Immature natural killer cell (primary cell): ENCODE measurements around the gene CLDN20. TPM values are rescaled to one million over a fixed set of nuclear protein-coding genes. Genes with fewer than 3 reads are reported as not detected.
A peak's percentile ranks its signal among the peaks of the same experiment; 100 is the strongest.
"Not testable (repeated sequence)": the region's sequence is repeated elsewhere in the genome, so short reads cannot be mapped to it uniquely, and the experiment has no call there.

Experiments
- DNase-seq, 3 donors: peaks; one replicate each; pipeline ENCODE4 v3.0.0; 2022; ENCODE audit warnings: mixed read lengths in 1 of 3
- H3K27ac Mint-ChIP-seq, 6 donors: one replicate each; pipeline ENCODE4 v1.8.0; 2020; ENCODE audit warnings: mixed read lengths in 6 of 6, mild to moderate bottlenecking in 5 of 6, inconsistent platforms in 4 of 6, moderate library complexity in 3 of 6
- H3K27me3 Mint-ChIP-seq, 3 donors: one replicate each; pipeline ENCODE4 v1.8.0; 2020 to 2021; ENCODE audit warnings: low read depth in 3 of 3, mild to moderate bottlenecking in 3 of 3, mixed read lengths in 3 of 3, moderate library complexity in 3 of 3, inconsistent platforms in 1 of 3
- H3K36me3 Mint-ChIP-seq, 3 donors: one replicate each; pipeline ENCODE4 v1.8.0; 2020; ENCODE audit warnings: mixed read lengths in 3 of 3, inconsistent platforms in 2 of 3, mild to moderate bottlenecking in 2 of 3
- H3K4me1 Mint-ChIP-seq, 2 donors: one replicate each; pipeline ENCODE4 v1.8.0; 2020; ENCODE audit warnings: inconsistent platforms in 2 of 2, mild to moderate bottlenecking in 2 of 2, mixed read lengths in 2 of 2, moderate library complexity in 1 of 2
- H3K4me3 Mint-ChIP-seq, 5 donors: one replicate each; pipeline ENCODE4 v1.8.0; 2020; ENCODE audit warnings: mild to moderate bottlenecking in 5 of 5, mixed read lengths in 5 of 5, inconsistent platforms in 3 of 5, moderate library complexity in 3 of 5
- H3K9me3 Mint-ChIP-seq, 6 donors: one replicate each; pipeline ENCODE4 v1.8.0; 2020; ENCODE audit warnings: mild to moderate bottlenecking in 6 of 6, mixed read lengths in 6 of 6, inconsistent platforms in 4 of 6, moderate library complexity in 3 of 6
- polyA plus RNA-seq, 3 donors: library from polyadenylated mRNA; unstranded; fragments of 300-500 nt; fragmentation: Illumina TruSeq; gene quantifications; one replicate each; pipeline ENCODE4 v1.2.3, GENCODE V29; 2021

Gene CLDN20
- polyA plus RNA-seq, 3 donors from 2014 or later: not detected

DNA sequence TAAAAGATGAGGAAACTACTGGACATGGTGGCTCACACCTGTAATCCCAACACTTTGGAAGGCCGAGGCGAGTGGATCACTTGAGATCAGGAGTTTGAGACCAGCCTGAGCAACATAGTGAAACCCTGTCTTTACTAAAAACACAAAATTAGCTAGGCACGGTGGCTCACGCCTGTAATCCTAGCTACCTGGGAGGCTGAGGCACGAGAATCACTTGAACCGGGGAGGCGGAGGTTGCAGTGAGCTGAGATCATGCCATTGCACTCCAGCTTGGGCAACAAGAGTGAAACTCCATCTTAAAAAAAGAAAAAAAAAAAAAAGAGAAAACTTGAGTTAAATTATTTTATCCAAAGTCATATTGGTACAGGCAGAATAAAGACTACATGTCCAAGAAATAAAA is 49.1 kb downstream of the CLDN20 start:
- H3K27me3 Mint-ChIP-seq: not testable (repeated sequence)
- H3K4me1 Mint-ChIP-seq: peaks cover 24 to 41% of the 10 kb centered on the region in 2 donors
- H3K27ac Mint-ChIP-seq: peak overlapping the region in 5 of 6 donors; percentile 46 to 96 (median 59)

GRCh38 chr6:155313602-155314091 is 49.8 kb downstream of the CLDN20 start:
- H3K27me3 Mint-ChIP-seq: peaks cover 5 to 9% (median 7%) of the 10 kb centered on the region in 3 donors
- peak overlapping the region; percentile 80 to 96 (median 94) for H3K27ac Mint-ChIP-seq
- peak in 1 of 3 donors; percentile 6 for DNase-seq
- H3K36me3 Mint-ChIP-seq: peaks cover 0 to 11% (median 5%) of the 10 kb centered on the region in 3 donors
- H3K4me1 Mint-ChIP-seq: peaks cover 24 to 36% of the 10 kb centered on the region in 2 donors
- peak overlapping the region; percentile 88 to 98 (median 96) for H3K4me3 Mint-ChIP-seq
- H3K9me3 Mint-ChIP-seq: no peaks in the 10 kb centered on the region

More for the DNA sequence above, 49.1 kb downstream of the CLDN20 start:
- peaks cover 3 to 11% (median 5%) of the 10 kb centered on the region in 3 donors for H3K36me3 Mint-ChIP-seq
- not testable (repeated sequence) for H3K9me3 Mint-ChIP-seq, DNase-seq
- H3K4me3 Mint-ChIP-seq: peak overlapping the region; percentile 48 to 98 (median 96)

DNA sequence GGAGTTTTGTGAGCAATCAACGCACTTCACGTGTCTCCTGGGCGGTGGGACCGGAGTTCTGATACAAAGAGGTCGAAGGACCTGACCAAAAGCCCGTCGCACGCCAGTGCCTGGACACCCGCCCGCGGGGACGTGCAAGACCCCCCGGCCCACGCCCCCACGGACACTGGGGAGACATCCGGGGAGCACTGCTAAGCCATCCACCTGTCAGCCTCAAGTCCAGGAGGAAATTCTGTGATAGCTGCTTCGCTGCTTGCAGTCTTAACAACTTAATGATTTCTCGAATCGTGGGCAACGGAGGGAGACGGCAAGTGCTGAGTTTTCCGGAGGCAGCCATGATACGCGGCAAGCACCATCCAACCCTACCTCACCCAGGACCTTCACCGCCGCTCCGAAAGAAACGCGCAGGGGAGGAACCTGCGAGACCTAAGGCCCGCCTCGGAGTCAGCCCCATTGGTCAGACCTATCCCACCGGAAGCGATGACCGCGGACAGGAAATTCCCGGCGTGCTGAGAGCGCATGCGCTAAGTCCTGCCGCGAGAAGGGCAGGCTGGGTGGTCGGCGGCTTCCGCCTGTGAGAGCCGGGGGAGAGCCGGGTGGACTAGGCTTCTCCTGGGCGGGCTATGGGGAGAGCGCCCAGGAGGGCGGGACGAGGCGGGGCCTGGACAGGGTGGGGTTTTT is 50.4 kb downstream of the CLDN20 start, which contains the start of gene TFB1M:
TFB1M (minus strand) TSS at position 393 of the 681 bp plus-strand sequence; CDS start at position 337, 56 bp downstream.
- Mint-ChIP-seq H3K27me3 (peaks cover 5 to 11% (median 7%) of the 10 kb centered on the region in 3 donors), H3K4me3 (peak within 1 kb of the TSS; percentile 88 to 98 (median 96)), H3K9me3 (no peaks in the 10 kb centered on the region), H3K27ac (peak within 1 kb of the TSS; percentile 80 to 96 (median 94)), H3K4me1 (peaks cover 22 to 32% of the 10 kb centered on the region in 2 donors), H3K36me3 (peaks cover 0 to 9% (median 2%) of the 10 kb centered on the region in 3 donors)
- peak; percentile 97 to 98 (median 98) for DNase-seq

DNA sequence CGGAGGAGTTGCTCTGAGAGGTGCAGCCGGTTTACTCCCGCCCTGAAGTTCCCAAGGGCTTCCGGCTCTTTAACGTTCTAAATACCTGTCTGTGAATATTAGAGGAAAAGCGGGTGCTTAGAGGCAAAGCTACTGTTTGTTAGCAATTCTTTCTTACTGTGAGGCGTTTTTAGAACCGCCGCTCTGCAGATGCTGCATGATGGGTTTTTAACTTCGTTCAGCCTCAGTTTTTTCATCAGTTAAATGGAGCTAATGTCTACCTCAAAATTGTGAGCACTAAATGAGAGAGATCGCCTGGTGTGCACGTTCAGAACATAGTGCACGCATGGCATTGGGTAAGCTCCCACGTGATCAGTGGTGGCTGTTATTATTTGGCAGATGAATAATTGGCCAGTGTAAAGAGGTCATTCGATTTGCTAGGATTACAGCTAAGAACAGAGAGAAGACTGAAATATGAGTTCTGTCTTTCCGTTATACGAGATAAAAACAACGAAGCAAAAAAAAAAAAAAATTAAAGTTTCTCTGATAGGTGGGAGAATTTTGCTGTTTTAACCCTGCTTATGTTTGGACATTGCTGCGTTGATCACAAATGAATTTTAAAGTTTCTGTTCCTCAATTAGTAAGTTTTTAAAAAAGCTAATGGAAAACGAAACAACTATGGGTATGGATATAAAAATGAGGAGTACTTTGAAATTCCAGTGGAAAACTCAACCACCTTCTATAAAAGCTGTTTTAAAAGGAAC is 51.1 kb downstream of the CLDN20 start:
- Mint-ChIP-seq H3K27me3 (peaks cover 6 to 11% (median 7%) of the 10 kb centered on the region in 3 donors), H3K9me3 (no peaks in the 10 kb centered on the region), H3K4me1 (peaks cover 22 to 30% of the 10 kb centered on the region in 2 donors), H3K4me3 (peak overlapping the region; percentile 88 to 98 (median 96)), H3K27ac (peak overlapping the region; percentile 80 to 96 (median 94)), H3K36me3 (peaks cover 0 to 7% (median 0%) of the 10 kb centered on the region in 3 donors)
- DNase-seq: no peak

GRCh38 chr6:155315516-155315871 is 51.7 kb downstream of the CLDN20 start:
- H3K27me3 Mint-ChIP-seq: peaks cover 7 to 11% (median 8%) of the 10 kb centered on the region in 3 donors
- peaks cover 0 to 3% (median 0%) of the 10 kb centered on the region in 3 donors for H3K36me3 Mint-ChIP-seq
- peak overlapping the region; percentile 88 to 98 (median 96) for H3K4me3 Mint-ChIP-seq
- H3K9me3 Mint-ChIP-seq: no peaks in the 10 kb centered on the region
- no peak for DNase-seq
- H3K4me1 Mint-ChIP-seq: peaks cover 22 to 30% of the 10 kb centered on the region in 2 donors
- H3K27ac Mint-ChIP-seq: peak overlapping the region in 5 of 6 donors; percentile 80 to 96 (median 95)

- H3K4me3 Mint-ChIP-seq: no peak overlapping the region
- no peaks in the 10 kb centered on the region for H3K36me3 Mint-ChIP-seq
- no peak for DNase-seq
- H3K27me3 Mint-ChIP-seq: peaks cover 7 to 13% (median 8%) of the 10 kb centered on the region in 3 donors
- H3K9me3 Mint-ChIP-seq: no peaks in the 10 kb centered on the region
- peaks cover 22 to 30% of the 10 kb centered on the region in 2 donors for H3K4me1 Mint-ChIP-seq
- no peak overlapping the region for H3K27ac Mint-ChIP-seq
Measured at GRCh38 chr6:155316419-155316818, 52.6 kb downstream of the CLDN20 start.

DNA sequence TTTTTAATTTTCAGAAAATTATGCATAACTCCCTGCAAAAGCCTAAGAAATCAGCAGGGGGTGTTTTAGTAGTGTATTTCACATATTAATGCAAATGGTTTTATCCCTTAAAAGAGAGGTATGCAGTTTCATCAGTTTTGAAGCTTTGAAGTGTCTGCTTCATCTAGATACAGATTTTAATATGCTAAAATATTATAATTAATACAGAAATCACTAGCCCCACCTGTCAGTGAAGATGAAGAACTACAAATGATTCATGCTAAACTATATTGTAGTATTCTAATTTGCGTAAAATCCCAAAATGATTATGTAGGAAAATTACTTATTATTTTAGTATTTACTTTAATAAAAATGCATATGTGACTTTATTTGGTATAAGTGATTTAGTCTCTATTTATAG is 53.4 kb downstream of the CLDN20 start:
- Mint-ChIP-seq H3K4me3 (no peak overlapping the region), H3K4me1 (peaks cover 22 to 30% of the 10 kb centered on the region in 2 donors)

GRCh38 chr6:155319902-155320301 is 56.1 kb downstream of the CLDN20 start:
- Mint-ChIP-seq H3K36me3 (no peaks in the 10 kb centered on the region), H3K27me3 (peaks cover 0 to 8% (median 2%) of the 10 kb centered on the region in 3 donors), H3K4me1 (peaks cover 7% of the 10 kb centered on the region in 2 donors), H3K9me3 (no peaks in the 10 kb centered on the region), H3K27ac (no peak overlapping the region), H3K4me3 (no peak overlapping the region)
- no peak for DNase-seq

More for the DNA sequence above, 53.4 kb downstream of the CLDN20 start:
- H3K27me3 Mint-ChIP-seq: peaks cover 7 to 13% (median 8%) of the 10 kb centered on the region in 3 donors
- H3K9me3 Mint-ChIP-seq: no peaks in the 10 kb centered on the region
- DNase-seq: no peak
- no peaks in the 10 kb centered on the region for H3K36me3 Mint-ChIP-seq
- no peak overlapping the region for H3K27ac Mint-ChIP-seq

- no peak for DNase-seq
- H3K27me3 Mint-ChIP-seq: peaks cover 0 to 4% (median 2%) of the 10 kb centered on the region in 3 donors
- H3K36me3 Mint-ChIP-seq: no peaks in the 10 kb centered on the region
- no peak overlapping the region for H3K4me3 Mint-ChIP-seq
- H3K9me3 Mint-ChIP-seq: no peaks in the 10 kb centered on the region
- H3K4me1 Mint-ChIP-seq: peaks cover 2 to 6% of the 10 kb centered on the region in 2 donors
- H3K27ac Mint-ChIP-seq: no peak overlapping the region
Measured at GRCh38 chr6:155324172-155324571, 60.4 kb downstream of the CLDN20 start.

DNA sequence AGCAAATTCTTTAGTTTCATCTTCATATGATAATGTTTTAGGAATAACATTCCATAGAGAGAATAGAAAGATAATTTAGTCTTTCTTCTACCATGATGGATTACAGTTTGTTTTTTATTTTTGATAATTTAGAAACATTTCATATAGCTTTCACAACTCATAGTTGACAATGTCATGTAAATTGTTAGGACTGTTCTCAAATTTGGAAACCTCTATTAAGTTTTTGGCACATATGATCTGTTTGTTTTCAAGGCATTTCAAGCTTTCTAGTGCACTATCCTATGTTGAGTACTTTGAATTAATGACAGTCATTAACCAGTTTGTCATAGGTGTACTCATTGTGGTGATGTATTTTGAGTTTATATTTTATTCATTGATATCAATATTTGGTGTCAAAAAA is 61.2 kb downstream of the CLDN20 start:
- Mint-ChIP-seq H3K27me3 (peaks cover 0 to 4% (median 1%) of the 10 kb centered on the region in 3 donors), H3K4me3 (no peak overlapping the region), H3K9me3 (no peaks in the 10 kb centered on the region), H3K27ac (no peak overlapping the region), H3K36me3 (no peaks in the 10 kb centered on the region), H3K4me1 (peaks cover 2 to 6% of the 10 kb centered on the region in 2 donors)
- DNase-seq: no peak

DNA sequence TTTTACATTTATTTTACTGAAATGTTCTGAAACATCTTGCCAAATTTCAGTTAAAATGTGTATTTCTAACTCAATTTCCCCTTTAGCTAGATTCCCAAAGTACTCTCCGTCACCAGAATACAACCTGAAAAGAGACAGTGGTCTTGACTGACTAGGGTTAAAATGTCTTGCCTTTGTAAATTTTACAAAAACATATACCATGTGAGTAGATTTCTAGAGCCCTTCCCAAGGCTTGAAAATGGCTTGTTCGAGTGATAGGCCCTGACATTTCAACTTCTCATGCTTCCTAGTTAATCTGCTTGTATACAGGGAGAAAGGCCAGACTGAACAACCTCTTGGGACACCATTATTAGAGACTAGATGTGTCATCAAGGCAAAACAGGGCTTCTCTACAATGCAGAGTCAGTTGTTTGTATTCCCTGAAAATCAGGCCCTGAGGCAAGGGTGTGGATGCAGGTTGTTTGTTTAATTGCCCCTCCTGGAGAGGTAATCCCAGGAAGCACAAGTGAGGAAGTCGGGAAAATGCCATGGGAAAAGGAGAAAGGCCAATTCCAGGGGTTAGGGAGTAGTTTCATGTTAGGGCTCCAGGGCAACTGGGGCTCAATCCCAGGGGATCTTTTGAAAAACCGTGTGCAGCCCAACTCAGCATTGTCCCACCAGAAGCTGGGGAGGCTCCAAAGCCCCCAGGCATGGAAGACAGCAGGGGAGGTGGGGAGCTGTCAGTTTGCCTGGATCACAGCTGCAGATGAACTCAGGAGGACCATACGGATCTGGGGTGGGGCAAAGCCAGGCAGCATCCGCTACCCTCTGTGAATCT is 62.1 kb downstream of the CLDN20 start:
- no peaks in the 10 kb centered on the region for H3K36me3 Mint-ChIP-seq
- H3K27ac Mint-ChIP-seq: no peak overlapping the region
- H3K27me3 Mint-ChIP-seq: peaks cover 0 to 4% (median 0%) of the 10 kb centered on the region in 3 donors
- DNase-seq: no peak
- H3K4me1 Mint-ChIP-seq: peaks cover 2 to 6% of the 10 kb centered on the region in 2 donors
- H3K9me3 Mint-ChIP-seq: no peaks in the 10 kb centered on the region
- no peak overlapping the region for H3K4me3 Mint-ChIP-seq
